ENCODE results near the gene KAZN.

Gene KAZN

DNA sequence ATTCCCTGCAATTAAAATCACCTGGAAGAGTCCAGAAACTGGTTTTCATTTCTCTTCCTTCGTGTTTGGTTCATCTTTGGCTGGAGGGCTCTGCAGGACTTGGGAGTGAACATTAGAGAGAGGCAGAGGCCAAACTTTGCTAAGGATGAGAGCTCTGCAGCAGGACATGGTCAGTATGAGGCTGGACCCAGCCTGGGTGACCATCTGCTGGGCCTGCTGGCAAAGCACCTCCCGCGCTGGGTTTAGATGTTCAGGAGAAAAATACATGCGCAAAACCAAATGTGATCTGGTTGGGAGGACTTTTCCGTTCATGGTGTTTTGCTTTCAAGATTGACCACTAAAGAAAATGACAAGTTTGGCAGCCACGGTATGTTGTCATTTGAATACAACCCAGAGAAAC is 15.9 kb downstream of the KAZN start:
- Histone ChIP-seq H3K9me2 (replicated peaks; ENCODE audit: insufficient read depth, low read length) (no peaks in the 10 kb centered on the region), H3K4me1 (ENCODE audit: low read length) (no peaks in the 10 kb centered on the region), H3K9ac (ENCODE audit: low read length) (no peak overlapping the region), H3K9me3 (replicated peaks; ENCODE audit: insufficient read depth, low read length) (no peaks in the 10 kb centered on the region), H3K79me2 (ENCODE audit: low read length) (no peaks in the 10 kb centered on the region), H4K20me1 (ENCODE audit: insufficient read depth, low read length) (no peaks in the 10 kb centered on the region), H3K4me2 (ENCODE audit: low read depth, low read length) (no peak overlapping the region), H3K27me3 (replicated peaks; ENCODE audit: insufficient read depth, low read length) (no peaks in the 10 kb centered on the region), H3K27ac (ENCODE audit: low read length) (no peak overlapping the region), H3K36me3 (replicated peaks; ENCODE audit: insufficient read depth, low read length) (no peaks in the 10 kb centered on the region), H3K4me3 (ENCODE audit: low read length) (no peak overlapping the region), H2AFZ (ENCODE audit: low read length) (no peak overlapping the region), H3F3A (ENCODE audit: insufficient read depth, low read length) (no peaks in the 10 kb centered on the region)
- DNase-seq, result no peak
- TF ChIP-seq EZH2 (optimal IDR thresholded peaks at IDR 0.05; ENCODE audit: low read depth, low read length) (no peak), EZH2phosphoT487 (IDR thresholded peaks at IDR 0.05; ENCODE audit: low read length) (no peak), CTCF (IDR thresholded peaks at IDR 0.05; ENCODE audit: low read length) (no peak)

DNA sequence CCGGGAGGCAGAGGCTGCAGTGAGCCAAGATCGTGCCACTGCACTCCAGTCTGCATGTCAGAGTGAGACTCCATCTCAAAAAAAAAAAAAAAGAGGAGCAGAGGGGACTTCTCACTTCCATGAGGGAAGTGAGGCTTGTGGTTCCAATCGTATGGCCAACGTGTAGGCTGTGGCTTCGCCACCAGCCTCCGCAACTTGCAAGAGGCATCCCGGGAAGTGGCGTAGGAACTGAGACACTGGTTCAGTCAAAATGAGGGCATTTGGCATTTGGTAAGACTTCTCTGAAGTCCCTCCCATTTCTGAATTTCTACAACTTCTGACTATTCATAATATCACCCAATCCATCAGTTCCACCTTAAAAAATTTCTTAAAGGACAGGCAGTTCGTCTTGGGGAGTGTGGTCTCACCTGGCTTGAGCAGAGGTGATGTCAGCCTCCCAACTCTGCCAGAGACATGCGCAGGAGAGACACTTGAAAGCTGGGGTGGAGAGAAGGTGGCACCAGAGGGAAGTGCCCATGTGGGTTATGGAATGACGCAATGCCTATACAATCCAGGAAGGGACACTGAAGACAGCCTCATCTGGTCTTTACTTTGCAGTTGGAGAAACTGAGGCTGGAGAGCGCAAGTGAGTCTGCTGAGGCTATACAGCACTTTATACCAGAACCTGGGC is 17.2 kb downstream of the KAZN start:
- Histone ChIP-seq H4K20me1 (ENCODE audit: insufficient read depth, low read length) (no peaks in the 10 kb centered on the region), H3K9me3 (replicated peaks; ENCODE audit: insufficient read depth, low read length) (no peaks in the 10 kb centered on the region), H3K36me3 (replicated peaks; ENCODE audit: insufficient read depth, low read length) (no peaks in the 10 kb centered on the region), H2AFZ (ENCODE audit: low read length) (no peak overlapping the region), H3K27me3 (replicated peaks; ENCODE audit: insufficient read depth, low read length) (no peaks in the 10 kb centered on the region), H3K9ac (ENCODE audit: low read length) (no peak overlapping the region), H3F3A (ENCODE audit: insufficient read depth, low read length) (no peaks in the 10 kb centered on the region), H3K27ac (ENCODE audit: low read length) (no peak overlapping the region), H3K9me2 (replicated peaks; ENCODE audit: insufficient read depth, low read length) (no peaks in the 10 kb centered on the region), H3K79me2 (ENCODE audit: low read length) (no peaks in the 10 kb centered on the region), H3K4me1 (ENCODE audit: low read length) (no peaks in the 10 kb centered on the region), H3K4me3 (ENCODE audit: low read length) (no peak overlapping the region), H3K4me2 (ENCODE audit: low read depth, low read length) (no peak overlapping the region)
- TF ChIP-seq EZH2phosphoT487 (IDR thresholded peaks at IDR 0.05; ENCODE audit: low read length) (no peak), CTCF (IDR thresholded peaks at IDR 0.05; ENCODE audit: low read length) (no peak), EZH2 (optimal IDR thresholded peaks at IDR 0.05; ENCODE audit: low read depth, low read length) (no peak)
- DNase-seq, result no peak

- Histone ChIP-seq H3K4me2 (ENCODE audit: low read depth, low read length) (no peak overlapping the region), H3K9ac (ENCODE audit: low read length) (no peak overlapping the region), H3K9me3 (replicated peaks; ENCODE audit: insufficient read depth, low read length) (no peaks in the 10 kb centered on the region), H3K79me2 (ENCODE audit: low read length) (no peaks in the 10 kb centered on the region), H3K4me3 (ENCODE audit: low read length) (no peak overlapping the region), H2AFZ (ENCODE audit: low read length) (no peak overlapping the region), H3K4me1 (ENCODE audit: low read length) (no peaks in the 10 kb centered on the region), H3K9me2 (replicated peaks; ENCODE audit: insufficient read depth, low read length) (no peaks in the 10 kb centered on the region), H3K36me3 (replicated peaks; ENCODE audit: insufficient read depth, low read length) (no peaks in the 10 kb centered on the region), H3K27ac (ENCODE audit: low read length) (no peak overlapping the region), H3K27me3 (replicated peaks; ENCODE audit: insufficient read depth, low read length) (no peaks in the 10 kb centered on the region), H3F3A (ENCODE audit: insufficient read depth, low read length) (no peaks in the 10 kb centered on the region), H4K20me1 (ENCODE audit: insufficient read depth, low read length) (no peaks in the 10 kb centered on the region)
- TF ChIP-seq CTCF (IDR thresholded peaks at IDR 0.05; ENCODE audit: low read length) (no peak), EZH2phosphoT487 (IDR thresholded peaks at IDR 0.05; ENCODE audit: low read length) (no peak), EZH2 (optimal IDR thresholded peaks at IDR 0.05; ENCODE audit: low read depth, low read length) (no peak)
- no peak for DNase-seq
Measured at GRCh38 chr1:14616632-14617396, 18.3 kb downstream of the KAZN start.

All from MM.1S (cell line).